A549 (cell line): ENCODE measurements around the gene MAEL. TPM values are rescaled to one million over a fixed set of nuclear protein-coding genes. Genes with fewer than 3 reads are reported as not detected.
A peak's percentile ranks its signal among the peaks of the same experiment; 100 is the strongest.

Experiments used
- ATAC-seq, 2 experiments: fragments of 200-7000 bp in 1 of 2; fragments of >200 bp in 1 of 2; cut with Nextera tagmentation in 1 of 2; cut with Tn5 transposase in 1 of 2; 3 replicates each; pipeline versions ENCODE4 v1.8.0 to v1.9.1; 2018 to 2020; ENCODE audit warnings: mild to moderate bottlenecking in 1 of 2, moderate library complexity in 1 of 2
- CTCF ChIA-PET: fragments of 300-600 bp; sonication (Branson Sonifier 250); formaldehyde crosslinking; extraction: SDS; loops from one replicate; lab custom pipeline; 2021; ENCODE audit warnings: antibody characterized with exemption, inconsistent platforms; lab: Yijun Ruan, JAX
- POLR2A ChIA-PET: fragments of 350-600 bp; formaldehyde crosslinking; extraction: SDS; loops from one replicate; lab custom pipeline; 2021; ENCODE audit warnings: antibody characterized with exemption, inconsistent platforms; lab: Yijun Ruan, JAX
- DNase-seq, 2 experiments: peaks; one replicate each; pipeline versions ENCODE4 v3.0.0 to v3.0.0-alpha.2; 2011 to 2016; ENCODE audit warnings: low read depth in 1 of 2, low spot score in 1 of 2
- FAIRE-seq: peaks from 2 replicates; lab custom pipeline; 2011; peaks lifted over from hg19 to GRCh38; lab: Jason Lieb, UNC
- H3K27ac ChIP-seq, 2 experiments: fragments of >200 bp; sonication (Bioruptor Twin); formaldehyde crosslinking; 3 replicates each; pipeline ENCODE4 v1.5.1; 2016 to 2017
- H3K4me1 ChIP-seq: fragments of >200 bp; sonication (Bioruptor Twin); formaldehyde crosslinking; 3 replicates; pipeline ENCODE4 v1.6.1; 2016
- H3K4me2 ChIP-seq: fragments of >200 bp; sonication (Bioruptor Twin); formaldehyde crosslinking; 3 replicates; pipeline ENCODE4 v1.6.1; 2016
- H3K4me3 ChIP-seq: fragments of >200 bp; sonication (Bioruptor Twin); formaldehyde crosslinking; 3 replicates; pipeline ENCODE4 v1.5.1; 2016
- H3K9me3 ChIP-seq: fragments of >200 bp; sonication (Bioruptor Twin); formaldehyde crosslinking; 3 replicates; pipeline ENCODE4 v1.6.1; 2016
- CBX8 ChIP-seq: fragments of 200-600 bp; sonication (generic); IDR thresholded peaks from 2 replicates; pipeline ENCODE4 v1.6.1; 2016
- EHF ChIP-seq: fragments of 250-450 bp; sonication (Bioruptor Pico); IDR thresholded peaks from 2 replicates; pipeline ENCODE4 v1.5.0; 2020; ENCODE audit warnings: mild to moderate bottlenecking
- ELK1 ChIP-seq: fragments of 150-350 bp; IDR thresholded peaks from 2 replicates; pipeline ENCODE4 v1.6.1; 2014; ENCODE audit warnings: low read depth, mild to moderate bottlenecking, low read length
- EP300 ChIP-seq, 2 experiments: fragments of >200 bp; sonication (Bioruptor Twin); formaldehyde crosslinking; IDR thresholded peaks; 2 replicates in 1 of 2; 3 replicates in 1 of 2; pipeline ENCODE4 v1.6.1; 2016 to 2017
- FOSL2 ChIP-seq, 2 experiments: fragments of 450-650 bp in 1 of 2; fragments of >200 bp in 1 of 2; sonication (Bioruptor Twin) in 1 of 2; formaldehyde crosslinking; IDR thresholded peaks; 2 replicates each; pipeline versions ENCODE4 v1.5.0 to v1.6.1; 2016 to 2020; ENCODE audit warnings: mild to moderate bottlenecking in 1 of 2, moderate library complexity in 1 of 2
- FOXS1 ChIP-seq: fragments of 250-450 bp; sonication (Bioruptor Pico); IDR thresholded peaks from 2 replicates; pipeline ENCODE4 v1.5.0; 2020; ENCODE audit warnings: mild to moderate bottlenecking, moderate library complexity
- GATA3 ChIP-seq: IDR thresholded peaks from 2 replicates; pipeline ENCODE4 v1.6.1; 2012; ENCODE audit warnings: borderline replicate concordance
- HOXB13 ChIP-seq: fragments of 250-450 bp; sonication (Bioruptor Pico); IDR thresholded peaks from 2 replicates; pipeline ENCODE4 v1.5.0; 2020; ENCODE audit warnings: low read depth, mild to moderate bottlenecking, moderate library complexity
- JUNB ChIP-seq: fragments of >200 bp; sonication (Bioruptor Twin); formaldehyde crosslinking; IDR thresholded peaks from 2 replicates; pipeline ENCODE4 v1.6.1; 2016
- KDM1A ChIP-seq: fragments of 200-600 bp; sonication (generic); IDR thresholded peaks from 2 replicates; pipeline ENCODE4 v1.6.1; 2016; ENCODE audit warnings: low read depth, mild to moderate bottlenecking
- KDM5A ChIP-seq: fragments of 200-600 bp; sonication (generic); IDR thresholded peaks from 2 replicates; pipeline ENCODE4 v1.6.1; 2016; ENCODE audit warnings: antibody characterized with exemption, mild to moderate bottlenecking
- MYC ChIP-seq: IDR thresholded peaks from 2 replicates; pipeline ENCODE4 v1.6.1; 2012; ENCODE audit warnings: mild to moderate bottlenecking, inconsistent platforms, low read length, improper control_type of control experiment, borderline replicate concordance
- NFE2L2 ChIP-seq: fragments of 150-350 bp; conservative IDR thresholded peaks from 2 replicates; pipeline ENCODE4 v1.6.1; 2014; ENCODE audit warnings: low read length
- PHF8 ChIP-seq: fragments of 200-600 bp; sonication (generic); IDR thresholded peaks from 2 replicates; pipeline ENCODE4 v1.6.1; 2016; ENCODE audit warnings: low read depth, mild to moderate bottlenecking, antibody characterized with exemption, moderate library complexity, borderline replicate concordance
- POLR2A ChIP-seq: IDR thresholded peaks from 2 replicates; pipeline ENCODE4 v1.6.1; 2012; ENCODE audit warnings: mild to moderate bottlenecking, low read length
- RARB ChIP-seq: fragments of 250-450 bp; sonication (Bioruptor Pico); IDR thresholded peaks from 2 replicates; pipeline ENCODE4 v1.8.0; 2021; ENCODE audit warnings: mild to moderate bottlenecking, moderate library complexity
- RCOR1 ChIP-seq: fragments of 150-350 bp; IDR thresholded peaks from 2 replicates; pipeline ENCODE4 v1.6.1; 2014; ENCODE audit warnings: antibody characterized with exemption, low read length, low read depth
- RNF2 ChIP-seq: fragments of 200-600 bp; sonication (generic); IDR thresholded peaks from 2 replicates; pipeline ENCODE4 v1.6.1; 2016; ENCODE audit warnings: low read depth, mild to moderate bottlenecking, antibody characterized with exemption, moderate library complexity, borderline replicate concordance
- SMC3 ChIP-seq: fragments of >200 bp; sonication (Bioruptor Twin); formaldehyde crosslinking; IDR thresholded peaks from 3 replicates; pipeline ENCODE4 v1.6.1; 2018; ENCODE audit warnings: inconsistent platforms
- TFCP2L1 ChIP-seq: fragments of 250-450 bp; sonication (Bioruptor Pico); IDR thresholded peaks from 2 replicates; pipeline ENCODE4 v1.5.0; 2021; ENCODE audit warnings: mild to moderate bottlenecking
- TP53 ChIP-seq: fragments of 250-450 bp; sonication (Bioruptor Pico); IDR thresholded peaks from 2 replicates; pipeline ENCODE4 v1.5.0; 2021; ENCODE audit warnings: mild to moderate bottlenecking, moderate library complexity
- ZFP36 ChIP-seq: fragments of 450-650 bp; IDR thresholded peaks from 2 replicates; pipeline ENCODE4 v1.6.1; 2014; ENCODE audit warnings: borderline replicate concordance; ENCODE audit not compliant: partially characterized antibody
- ZNF302 ChIP-seq: fragments of 250-450 bp; sonication (Bioruptor Pico); IDR thresholded peaks from 2 replicates; pipeline ENCODE4 v1.9.0; 2021; ENCODE audit warnings: inconsistent platforms, mild to moderate bottlenecking, moderate library complexity
- WGBS: methylation state at CpG from one replicate; pipeline ENCODE4 v1.1.6; 2017; ENCODE audit errors: missing lambda C conversion rate; 5-methylcytosine and 5-hydroxymethylcytosine counted together
- polyA plus RNA-seq, 4 experiments: library from polyadenylated mRNA; depleted of rRNA in 3 of 4; stranded (reverse); fragments of >200 nt; fragmentation: RNase III in 1 of 4; extraction: RNeasy Plus Mini Kit Qiagen cat#74134 plus additional on column Dnase treatment in 1 of 4; gene quantifications; 2 replicates in 3 of 4; 3 replicates in 1 of 4; pipeline ENCODE4 v1.2.3, GENCODE V29; 2011 to 2017
- TF ChIP-seq, protein P1 (sequence below): IDR thresholded peaks from 2 replicates; pipeline ENCODE4 v1.6.1; 2012
- TF ChIP-seq, protein P2 (sequence below): fragments of 450-650 bp; IDR thresholded peaks from 2 replicates; pipeline ENCODE4 v1.6.1; 2014; ENCODE audit warnings: antibody characterized with exemption
- TF ChIP-seq, protein P3 (sequence below): IDR thresholded peaks from 2 replicates; pipeline ENCODE4 v1.6.1; 2012
- TF ChIP-seq, protein P4 (sequence below): fragments of >200 bp; sonication (Bioruptor Twin); formaldehyde crosslinking; IDR thresholded peaks from 3 replicates; pipeline ENCODE4 v1.5.1; 2016
- TF ChIP-seq, protein P5 (sequence below): fragments of 250-450 bp; sonication (Bioruptor Pico); IDR thresholded peaks from 2 replicates; pipeline ENCODE4 v1.5.0; 2020; ENCODE audit warnings: low read depth, mild to moderate bottlenecking, moderate library complexity
- TF ChIP-seq, protein P6 (sequence below): IDR thresholded peaks from 2 replicates; pipeline ENCODE4 v1.6.1; 2012; ENCODE audit warnings: low read depth, borderline replicate concordance
- TF ChIP-seq, protein P7 (sequence below): fragments of >200 bp; sonication (Bioruptor Twin); formaldehyde crosslinking; IDR thresholded peaks from 3 replicates; pipeline ENCODE4 v1.6.1; 2016

Gene MAEL
- polyA plus RNA-seq, 2 of the 4 experiments (the other 2 are of a cell fraction) = not detected

DNA sequence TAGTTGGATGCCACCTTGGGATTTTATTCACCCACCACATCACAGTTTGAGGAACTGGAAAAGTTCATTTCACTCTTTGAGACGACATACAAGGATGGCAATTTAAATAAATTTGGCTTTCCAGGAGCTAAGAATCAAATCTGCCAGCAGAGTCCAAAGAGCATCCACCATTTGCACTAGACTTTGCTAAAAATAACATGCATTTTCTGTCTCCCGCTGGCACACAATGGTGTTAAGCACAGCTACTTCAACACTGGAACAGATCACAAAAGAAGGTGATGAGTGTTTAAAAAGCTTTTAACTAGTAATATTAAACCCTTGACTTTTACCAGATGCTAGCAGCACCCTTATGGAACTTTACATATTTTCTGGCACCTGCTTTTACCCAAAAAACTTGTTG, 44.6 kb downstream of the MAEL start:
- peaks cover 2% of the 10 kb centered on the region; the same call in 1 of the 3 replicates for H3K9me3 ChIP-seq
- no peaks in the 10 kb centered on the region for H3K4me1 ChIP-seq
- ChIA-PET CTCF (interaction anchor here (0.9 to 1.8 kb wide), 3 partner anchors 22 to 123 kb away, joined by 3 to 7 read pairs (median 3); no protein-coding TSS in a partner anchor), POLR2A (no interaction called here)
- H3K27ac ChIP-seq = no peak overlapping the region
- FAIRE-seq = no peak
- TF ChIP-seq, protein P1, sequence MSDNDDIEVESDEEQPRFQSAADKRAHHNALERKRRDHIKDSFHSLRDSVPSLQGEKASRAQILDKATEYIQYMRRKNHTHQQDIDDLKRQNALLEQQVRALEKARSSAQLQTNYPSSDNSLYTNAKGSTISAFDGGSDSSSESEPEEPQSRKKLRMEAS = no peak
- no peak for TF ChIP-seq MYC
- no peak for TF ChIP-seq EP300 (IDR thresholded peaks at IDR 0.05)
- no peak for TF ChIP-seq FOSL2 (IDR thresholded peaks at IDR 0.05)
- no peak for TF ChIP-seq FOSL2 (CRISPR knock-in tag; IDR thresholded peaks at IDR 0.05)
- no peak for TF ChIP-seq ZNF302
- TF ChIP-seq RCOR1 = no peak
- no peak for TF ChIP-seq FOXS1 (CRISPR knock-in tag)
- TF ChIP-seq TFCP2L1 (CRISPR knock-in tag) = no peak
- no peak for TF ChIP-seq KDM5A
- no peak for TF ChIP-seq RNF2
- no peak for TF ChIP-seq ZFP36
- TF ChIP-seq ELK1 = no peak
- TF ChIP-seq EHF (CRISPR knock-in tag) = no peak
- TF ChIP-seq KDM1A = no peak
- TF ChIP-seq NFE2L2 = no peak
- no peak for ATAC-seq
- 17% methylated on average over 2 of the region's 2 CpGs for WGBS
- no peak overlapping the region for H3K4me2 ChIP-seq
- H3K4me3 ChIP-seq = no peak overlapping the region
- DNase-seq = no peak

DNA sequence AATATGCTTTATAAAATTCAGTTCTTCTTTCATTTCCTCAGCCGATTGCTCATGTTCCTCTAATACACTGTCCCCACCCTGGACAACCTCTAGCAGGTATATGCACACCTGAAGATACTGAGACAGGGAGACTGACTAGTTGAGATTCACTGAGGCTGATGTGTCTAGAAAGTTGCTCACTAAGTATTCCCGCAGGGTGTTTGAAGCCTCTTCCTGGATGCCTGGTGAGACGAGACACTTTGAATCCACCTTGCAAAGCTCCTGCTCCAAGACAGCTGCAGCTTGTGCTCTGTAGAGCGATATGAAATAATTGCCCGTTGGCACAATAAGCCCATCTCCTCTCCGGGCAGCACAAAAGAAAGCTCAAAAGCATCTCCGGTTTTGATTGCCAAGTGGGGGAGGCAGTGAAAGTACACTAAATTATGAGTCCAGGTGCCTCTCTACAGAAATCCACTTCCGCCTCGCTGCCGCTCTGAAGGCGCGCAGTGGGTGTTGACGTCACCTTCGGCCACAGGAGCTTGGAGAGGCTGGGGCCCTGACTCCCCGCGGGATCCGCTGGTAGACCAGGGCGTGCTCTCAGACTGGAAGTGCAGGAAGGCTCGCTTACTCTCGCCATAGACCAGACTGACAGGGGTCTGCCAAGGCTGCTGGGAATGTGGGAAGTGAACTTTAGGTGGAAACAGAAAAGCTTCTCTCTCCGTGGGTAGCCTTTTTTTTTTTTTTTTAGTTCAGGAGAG, 54.8 kb downstream of the MAEL start:
- Histone ChIP-seq H3K9me3 (no peaks in the 10 kb centered on the region), H3K27ac (peak overlapping the region in 1 of 2 experiments; percentile 29; a peak in 2 of 6 replicates), H3K4me1 (no peaks in the 10 kb centered on the region), H3K4me2 (peak overlapping the region; percentile 68), H3K4me3 (peak overlapping the region; percentile 36)
- peak; percentile 40 to 42 for DNase-seq
- ChIA-PET CTCF (interaction anchor here (0.6 to 3.1 kb wide), 9 partner anchors 9 to 1101 kb away, joined by 3 to 21 read pairs (median 3); no protein-coding TSS in a partner anchor), POLR2A (no interaction called here)
- ATAC-seq = peak; percentile 96 to 97
- no peak for FAIRE-seq
- WGBS = 6% methylated on average over 21 of the region's 21 CpGs
- TF ChIP-seq, protein P2, sequence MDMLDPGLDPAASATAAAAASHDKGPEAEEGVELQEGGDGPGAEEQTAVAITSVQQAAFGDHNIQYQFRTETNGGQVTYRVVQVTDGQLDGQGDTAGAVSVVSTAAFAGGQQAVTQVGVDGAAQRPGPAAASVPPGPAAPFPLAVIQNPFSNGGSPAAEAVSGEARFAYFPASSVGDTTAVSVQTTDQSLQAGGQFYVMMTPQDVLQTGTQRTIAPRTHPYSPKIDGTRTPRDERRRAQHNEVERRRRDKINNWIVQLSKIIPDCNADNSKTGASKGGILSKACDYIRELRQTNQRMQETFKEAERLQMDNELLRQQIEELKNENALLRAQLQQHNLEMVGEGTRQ = no peak
- TF ChIP-seq FOXS1 (CRISPR knock-in tag) (no peak), POLR2A (no peak), CBX8 (no peak), SMC3 (no peak), JUNB (no peak), HOXB13 (CRISPR knock-in tag) (no peak), RARB (CRISPR knock-in tag) (no peak), GATA3 (no peak), TP53 (CRISPR knock-in tag) (no peak), EP300 (IDR thresholded peaks at IDR 0.05) (no peak), PHF8 (no peak)
- TF ChIP-seq, protein P1 = no peak
- TF ChIP-seq, protein P3, sequence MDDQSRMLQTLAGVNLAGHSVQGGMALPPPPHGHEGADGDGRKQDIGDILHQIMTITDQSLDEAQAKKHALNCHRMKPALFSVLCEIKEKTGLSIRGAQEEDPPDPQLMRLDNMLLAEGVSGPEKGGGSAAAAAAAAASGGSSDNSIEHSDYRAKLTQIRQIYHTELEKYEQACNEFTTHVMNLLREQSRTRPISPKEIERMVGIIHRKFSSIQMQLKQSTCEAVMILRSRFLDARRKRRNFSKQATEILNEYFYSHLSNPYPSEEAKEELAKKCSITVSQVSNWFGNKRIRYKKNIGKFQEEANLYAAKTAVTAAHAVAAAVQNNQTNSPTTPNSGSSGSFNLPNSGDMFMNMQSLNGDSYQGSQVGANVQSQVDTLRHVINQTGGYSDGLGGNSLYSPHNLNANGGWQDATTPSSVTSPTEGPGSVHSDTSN = no peak
- TF ChIP-seq, protein P4, sequence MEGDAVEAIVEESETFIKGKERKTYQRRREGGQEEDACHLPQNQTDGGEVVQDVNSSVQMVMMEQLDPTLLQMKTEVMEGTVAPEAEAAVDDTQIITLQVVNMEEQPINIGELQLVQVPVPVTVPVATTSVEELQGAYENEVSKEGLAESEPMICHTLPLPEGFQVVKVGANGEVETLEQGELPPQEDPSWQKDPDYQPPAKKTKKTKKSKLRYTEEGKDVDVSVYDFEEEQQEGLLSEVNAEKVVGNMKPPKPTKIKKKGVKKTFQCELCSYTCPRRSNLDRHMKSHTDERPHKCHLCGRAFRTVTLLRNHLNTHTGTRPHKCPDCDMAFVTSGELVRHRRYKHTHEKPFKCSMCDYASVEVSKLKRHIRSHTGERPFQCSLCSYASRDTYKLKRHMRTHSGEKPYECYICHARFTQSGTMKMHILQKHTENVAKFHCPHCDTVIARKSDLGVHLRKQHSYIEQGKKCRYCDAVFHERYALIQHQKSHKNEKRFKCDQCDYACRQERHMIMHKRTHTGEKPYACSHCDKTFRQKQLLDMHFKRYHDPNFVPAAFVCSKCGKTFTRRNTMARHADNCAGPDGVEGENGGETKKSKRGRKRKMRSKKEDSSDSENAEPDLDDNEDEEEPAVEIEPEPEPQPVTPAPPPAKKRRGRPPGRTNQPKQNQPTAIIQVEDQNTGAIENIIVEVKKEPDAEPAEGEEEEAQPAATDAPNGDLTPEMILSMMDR = no peak
- TF ChIP-seq, protein P5, sequence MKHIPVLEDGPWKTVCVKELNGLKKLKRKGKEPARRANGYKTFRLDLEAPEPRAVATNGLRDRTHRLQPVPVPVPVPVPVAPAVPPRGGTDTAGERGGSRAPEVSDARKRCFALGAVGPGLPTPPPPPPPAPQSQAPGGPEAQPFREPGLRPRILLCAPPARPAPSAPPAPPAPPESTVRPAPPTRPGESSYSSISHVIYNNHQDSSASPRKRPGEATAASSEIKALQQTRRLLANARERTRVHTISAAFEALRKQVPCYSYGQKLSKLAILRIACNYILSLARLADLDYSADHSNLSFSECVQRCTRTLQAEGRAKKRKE (CRISPR knock-in tag) = no peak
- TF ChIP-seq, protein P6, sequence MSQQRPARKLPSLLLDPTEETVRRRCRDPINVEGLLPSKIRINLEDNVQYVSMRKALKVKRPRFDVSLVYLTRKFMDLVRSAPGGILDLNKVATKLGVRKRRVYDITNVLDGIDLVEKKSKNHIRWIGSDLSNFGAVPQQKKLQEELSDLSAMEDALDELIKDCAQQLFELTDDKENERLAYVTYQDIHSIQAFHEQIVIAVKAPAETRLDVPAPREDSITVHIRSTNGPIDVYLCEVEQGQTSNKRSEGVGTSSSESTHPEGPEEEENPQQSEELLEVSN = no peak
- TF ChIP-seq, protein P7, sequence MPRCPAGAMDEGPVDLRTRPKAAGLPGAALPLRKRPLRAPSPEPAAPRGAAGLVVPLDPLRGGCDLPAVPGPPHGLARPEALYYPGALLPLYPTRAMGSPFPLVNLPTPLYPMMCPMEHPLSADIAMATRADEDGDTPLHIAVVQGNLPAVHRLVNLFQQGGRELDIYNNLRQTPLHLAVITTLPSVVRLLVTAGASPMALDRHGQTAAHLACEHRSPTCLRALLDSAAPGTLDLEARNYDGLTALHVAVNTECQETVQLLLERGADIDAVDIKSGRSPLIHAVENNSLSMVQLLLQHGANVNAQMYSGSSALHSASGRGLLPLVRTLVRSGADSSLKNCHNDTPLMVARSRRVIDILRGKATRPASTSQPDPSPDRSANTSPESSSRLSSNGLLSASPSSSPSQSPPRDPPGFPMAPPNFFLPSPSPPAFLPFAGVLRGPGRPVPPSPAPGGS = no peak
